Stimulated activated CD4-positive, alpha-beta T cell treated with anti-CD3 and anti-CD28 coated beads, Interleukin-1b, Interleukin-23, amount 100 ng/mL, for 4 hours (primary cell): ENCODE results near the gene ALKBH2.
"Not testable (repeated sequence)": the region's sequence is repeated elsewhere in the genome, so short reads cannot be mapped to it uniquely, and the experiment has no call there.

ENCODE experiments used
- DNase-seq, 2 donors: peaks; one replicate each; pipeline ENCODE4 v3.0.0-alpha.2; 2020; ENCODE audit warnings: low read depth in 2 of 2

The ALKBH2 gene

GRCh38 chr12:109069307-109070271 is 23.7 kb downstream of the ALKBH2 start:
- no peak for DNase-seq

DNA sequence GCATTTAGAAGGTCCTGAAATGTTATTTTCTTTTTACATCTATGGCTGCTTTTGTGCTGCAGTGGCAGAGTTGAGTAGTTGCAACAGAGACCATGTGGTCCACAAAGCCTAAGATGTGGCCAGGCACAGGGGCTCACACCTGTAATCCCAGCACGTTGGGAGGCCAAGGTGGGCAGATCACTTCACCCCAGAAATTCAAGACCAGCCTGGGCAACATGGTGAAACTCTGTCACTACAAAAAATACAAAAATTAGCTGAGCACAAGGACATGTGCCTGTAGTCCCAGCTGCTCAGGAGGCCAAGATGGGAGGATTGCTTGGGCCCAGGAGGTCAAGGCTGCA is 27.4 kb downstream of the ALKBH2 start:
- DNase-seq: no peak

DNA sequence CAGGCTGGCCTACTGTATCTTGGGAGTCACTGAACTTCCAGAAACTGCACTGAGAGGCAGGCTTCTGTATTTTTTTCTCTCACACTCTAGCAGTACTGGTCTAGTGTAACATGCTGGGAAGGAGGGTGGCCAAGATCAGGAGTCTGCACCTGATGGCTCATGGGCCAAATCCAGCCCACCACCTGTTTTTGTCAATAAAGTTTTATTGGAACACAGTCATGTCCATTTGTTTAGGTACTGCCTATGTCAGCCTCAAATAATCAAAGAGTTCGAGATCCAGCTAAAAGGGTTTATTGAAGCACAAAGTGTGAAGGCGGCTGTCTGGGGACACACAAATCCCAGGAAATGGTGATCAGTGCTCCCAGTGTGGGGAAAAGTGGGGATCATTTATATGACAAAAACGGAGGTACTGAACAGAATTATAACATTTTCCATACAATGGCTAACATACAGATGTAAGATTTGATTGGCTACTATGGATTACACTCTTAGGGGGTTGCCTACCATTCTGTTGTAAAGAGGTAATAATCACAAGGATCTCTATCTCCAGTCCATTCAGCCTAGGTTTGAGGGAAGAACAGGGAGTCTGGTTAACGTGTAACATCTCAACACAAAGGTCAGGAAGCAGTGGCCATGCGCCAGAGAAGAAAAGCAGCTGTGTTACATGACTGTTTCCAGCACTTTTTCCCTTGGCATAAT is 28.0 kb downstream of the ALKBH2 start:
- no peak for DNase-seq

GRCh38 chr12:109064143-109064542 is 29.1 kb downstream of the ALKBH2 start:
- no peak for DNase-seq

DNA sequence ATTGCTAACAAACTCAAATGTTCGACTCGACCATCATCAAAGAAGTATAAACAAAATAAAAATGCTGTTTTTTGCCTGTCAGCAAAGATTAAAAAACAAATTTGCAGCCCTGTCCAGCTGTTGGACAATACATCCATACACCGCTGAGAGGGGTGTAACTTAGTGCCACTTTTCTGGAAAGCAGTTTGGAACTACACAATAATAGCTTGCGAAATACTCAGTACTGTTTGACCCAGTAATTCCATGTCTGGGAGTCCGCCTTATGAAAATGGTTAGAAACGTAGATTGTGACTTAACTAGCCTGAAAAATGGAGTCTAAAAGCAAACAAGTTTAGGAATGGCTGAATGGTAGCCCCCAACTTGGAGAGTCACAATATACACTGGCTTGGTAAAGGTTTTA is 34.5 kb downstream of the ALKBH2 start:
- no peak for DNase-seq

DNA sequence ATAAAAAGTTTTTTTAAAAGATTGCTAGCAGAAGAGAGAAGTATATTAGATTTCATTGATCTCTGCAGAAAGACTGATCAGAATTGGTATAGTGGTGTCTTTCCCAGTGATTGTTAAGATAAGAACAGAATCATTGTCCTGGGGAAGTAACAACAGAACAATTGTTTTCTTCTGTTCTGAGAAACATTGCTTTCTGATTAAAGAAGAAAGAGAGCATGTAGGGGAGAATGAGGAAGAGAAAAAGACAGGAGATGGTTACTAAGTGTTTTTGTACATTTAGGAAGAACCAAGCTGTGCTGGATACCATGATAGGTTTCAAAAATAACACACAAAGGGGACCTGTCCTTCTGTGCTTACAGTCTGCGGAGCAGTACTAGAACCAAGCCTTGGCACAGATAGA is 35.9 kb downstream of the ALKBH2 start:
- DNase-seq: no peak

DNA sequence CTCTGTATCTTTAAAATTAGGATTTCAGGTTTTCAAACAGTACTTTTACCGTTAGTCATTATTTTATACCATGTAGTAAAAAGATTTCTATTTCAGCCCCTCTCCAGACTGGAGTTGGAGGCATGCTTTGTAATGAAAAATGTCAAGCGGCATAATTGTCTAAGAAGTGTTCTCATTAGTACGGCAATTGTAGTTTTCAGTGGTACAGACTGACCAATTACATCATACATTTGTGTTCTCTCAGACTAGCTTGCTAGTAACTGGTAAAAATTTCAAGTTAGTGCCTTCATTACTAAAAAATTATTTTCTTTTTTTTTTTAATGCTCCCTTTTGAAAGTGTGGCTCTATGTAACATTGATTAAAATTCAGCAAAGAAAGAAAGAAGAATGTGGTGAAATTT is 36.4 kb downstream of the ALKBH2 start:
- DNase-seq: no peak

DNA sequence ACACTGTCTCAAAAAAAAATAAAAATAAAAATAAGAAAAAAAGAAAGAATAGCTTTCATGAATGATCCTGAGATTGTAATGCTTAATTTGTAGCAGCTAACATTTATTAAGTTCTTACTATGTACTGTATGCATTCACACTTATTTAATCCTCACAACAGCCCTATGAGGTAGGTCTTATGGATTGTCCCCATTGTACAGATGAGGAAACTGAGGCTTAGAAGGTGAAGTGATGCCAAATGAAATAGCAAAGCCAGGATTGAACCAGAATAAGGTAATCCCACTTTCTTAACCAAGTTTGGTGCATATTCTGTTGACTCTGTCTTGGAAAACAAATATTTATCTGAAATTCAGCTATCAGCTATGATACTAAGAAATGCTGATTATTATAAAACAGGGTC is 38.8 kb downstream of the ALKBH2 start:
- no peak for DNase-seq

- DNase-seq: peak in 1 of 2 donors; percentile 0
These were observed 39.2 kb downstream of the ALKBH2 start for GRCh38 chr12:109054124-109054513.

DNA sequence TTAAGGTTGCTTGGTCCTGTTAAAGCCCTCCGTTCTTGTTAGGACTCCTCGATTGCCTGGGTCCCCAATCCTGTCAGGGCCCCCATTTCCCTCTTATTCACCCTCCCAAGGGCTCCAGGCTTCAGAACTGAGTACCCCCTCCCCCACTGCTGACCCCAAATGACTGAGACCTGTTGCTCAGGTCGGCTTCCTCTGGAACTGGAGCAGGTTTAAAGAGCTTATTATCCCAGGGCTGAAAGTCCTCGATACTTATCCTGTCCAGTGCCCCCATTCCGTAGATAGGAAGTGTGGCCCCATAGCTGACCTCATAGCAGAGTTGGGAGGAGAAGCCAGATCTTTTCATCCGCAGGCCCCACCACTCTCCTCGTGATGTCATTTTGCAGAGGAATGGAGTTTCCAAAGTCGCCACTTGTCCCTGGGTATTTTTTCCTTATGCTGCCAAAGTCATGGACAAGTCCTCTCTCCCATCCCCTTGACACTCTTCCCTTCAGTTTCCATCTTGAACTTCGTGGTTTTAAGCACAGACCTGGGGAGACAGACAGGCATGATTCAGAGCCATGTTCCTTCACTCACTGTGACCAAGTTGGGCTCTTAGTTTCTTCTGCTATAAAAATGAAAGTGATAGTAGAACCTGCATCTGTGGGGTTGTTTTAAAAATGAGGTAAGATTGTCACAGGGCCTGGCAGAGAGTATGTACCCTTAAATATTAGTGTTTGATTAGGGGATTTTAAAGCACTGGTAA is 39.7 kb downstream of the ALKBH2 start:
- DNase-seq: peak in 1 of 2 donors; percentile 18

- peak; percentile 76 for DNase-seq
These were observed 40.6 kb downstream of the ALKBH2 start, which contains the start of gene USP30 for GRCh38 chr12:109052414-109053323. TSS of gene USP30 (plus strand) at chr12:109052576. CDS start at chr12:109052679, 103 bp downstream.

DNA sequence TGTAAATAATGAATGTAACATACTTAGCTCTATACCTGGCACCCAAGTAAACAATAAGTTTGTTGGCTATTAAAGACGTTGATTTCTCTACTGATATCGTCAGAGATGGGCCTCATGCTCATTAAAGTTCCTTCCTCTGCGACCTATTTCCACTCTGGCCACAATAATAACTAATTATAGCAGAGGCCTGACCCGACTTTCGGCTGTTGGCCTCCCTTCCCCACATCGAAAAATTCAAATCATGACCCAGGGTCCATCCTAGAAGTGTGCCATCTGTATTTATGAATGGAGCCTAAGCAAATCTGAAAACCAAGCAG is 41.2 kb downstream of the ALKBH2 start:
- DNase-seq: no peak

DNA sequence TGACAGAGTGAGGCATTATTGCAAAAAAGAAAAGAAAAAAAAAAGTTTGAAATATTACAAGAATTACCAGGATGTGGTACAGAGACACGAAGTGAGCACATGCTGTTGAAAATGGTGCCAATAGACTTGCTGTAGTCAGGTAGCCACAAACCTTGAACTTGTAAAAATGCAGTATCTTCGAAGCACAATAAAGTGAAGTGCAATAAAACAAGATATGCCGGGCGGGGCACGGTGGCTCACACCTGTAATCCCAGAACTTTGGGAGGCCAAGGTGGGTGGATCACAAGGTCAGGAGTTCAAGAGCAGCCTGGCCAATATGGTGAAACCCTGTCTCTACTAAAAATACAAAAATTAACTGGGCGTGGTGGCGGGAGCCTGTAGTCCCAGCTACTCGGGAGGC is 43.5 kb downstream of the ALKBH2 start:
- not testable (repeated sequence) for DNase-seq

GRCh38 chr12:109048706-109049105 is 44.6 kb downstream of the ALKBH2 start:
- not testable (repeated sequence) for DNase-seq

- no peak for DNase-seq
These were observed 46.0 kb downstream of the ALKBH2 start for GRCh38 chr12:109047081-109047805.

GRCh38 chr12:109044241-109044640 is 49.0 kb downstream of the ALKBH2 start:
- DNase-seq: no peak
